H1 (cell line): ENCODE measurements around the gene PIWIL1. TPM values are rescaled to one million over a fixed set of nuclear protein-coding genes. Genes with fewer than 3 reads are reported as not detected.

Source experiments
- CTCF ChIA-PET: fragments of 300-600 bp; sonication (Branson Sonifier 250); formaldehyde crosslinking; loops from one replicate; lab custom pipeline; 2021; ENCODE audit not compliant: partially characterized antibody; lab: Charles Lee
- POLR2A ChIA-PET: fragments of 300-600 bp; sonication (Branson Sonifier 250); formaldehyde crosslinking; loops from one replicate; lab custom pipeline; 2021; ENCODE audit warnings: inconsistent platforms; ENCODE audit not compliant: partially characterized antibody; lab: Charles Lee
- DNase-seq, 2 experiments: peaks; one replicate each; pipeline versions ENCODE4 v3.0.0 to v3.0.0-alpha.2; 2010 to 2022; ENCODE audit warnings: low spot score in 2 of 2, low read depth in 1 of 2, mixed read lengths in 1 of 2
- FAIRE-seq: peaks from 2 replicates; lab custom pipeline; 2011; peaks lifted over from hg19 to GRCh38; lab: Jason Lieb, UNC
- H2AFZ ChIP-seq: 2 replicates; pipeline ENCODE4 v1.8.1; 2012; ENCODE audit warnings: low read length, inconsistent platforms
- H2AK5ac ChIP-seq: 2 replicates; pipeline ENCODE4 v1.6.1; 2013; ENCODE audit warnings: low read depth, low read length
- H2BK120ac ChIP-seq: replicated peaks from 2 replicates; pipeline ENCODE3; 2013; ENCODE audit warnings: low read depth, low read length, inconsistent platforms
- H2BK12ac ChIP-seq: 2 replicates; pipeline ENCODE4 v1.6.1; 2013; ENCODE audit warnings: low read depth, low read length
- H2BK15ac ChIP-seq: 2 replicates; pipeline ENCODE4 v1.6.1; 2013; ENCODE audit warnings: low read length
- H2BK20ac ChIP-seq: 2 replicates; pipeline ENCODE4 v1.6.1; 2013; ENCODE audit warnings: low read length
- H2BK5ac ChIP-seq: 2 replicates; pipeline ENCODE4 v1.6.1; 2013; ENCODE audit warnings: low read depth, low read length
- H3K14ac ChIP-seq: 2 replicates; pipeline ENCODE4 v1.6.1; 2013; ENCODE audit warnings: inconsistent platforms; ENCODE audit not compliant: insufficient read length
- H3K18ac ChIP-seq: 2 replicates; pipeline ENCODE4 v1.6.1; 2013; ENCODE audit warnings: low read length; ENCODE audit errors: extremely low read depth
- H3K23ac ChIP-seq: 2 replicates; pipeline ENCODE4 v1.6.1; 2013; ENCODE audit warnings: inconsistent platforms; ENCODE audit not compliant: insufficient read length
- H3K23me2 ChIP-seq: 2 replicates; pipeline ENCODE4 v1.6.1; 2013; ENCODE audit warnings: low read depth, low read length
- H3K27ac ChIP-seq: 2 replicates; pipeline ENCODE4 v1.6.1; 2011; ENCODE audit warnings: low read depth, low read length, inconsistent platforms
- H3K27me3 ChIP-seq, 4 experiments: replicated peaks in 1 of 4; 1 replicate in 1 of 4; 2 replicates in 3 of 4; pipeline versions ENCODE4 v1.6.1 to v1.8.1; 2011 to 2013; ENCODE audit warnings: low read length in 3 of 4, mild to moderate bottlenecking in 3 of 4, inconsistent platforms in 2 of 4, mixed read lengths in 2 of 4, moderate library complexity in 1 of 4; ENCODE audit not compliant: control insufficient read depth in 3 of 4, insufficient read depth in 3 of 4; ENCODE audit errors: extremely low read depth in 1 of 4
- H3K36me3 ChIP-seq, 4 experiments: 2 replicates each; pipeline versions ENCODE4 v1.6.1 to v1.8.1; 2011 to 2013; ENCODE audit warnings: mild to moderate bottlenecking in 4 of 4, low read length in 3 of 4, moderate library complexity in 2 of 4, control low read depth in 1 of 4, inconsistent platforms in 1 of 4; ENCODE audit not compliant: insufficient read depth in 4 of 4, control insufficient read depth in 2 of 4
- H3K4ac ChIP-seq: replicated peaks from 2 replicates; pipeline ENCODE3; 2013; ENCODE audit warnings: low read length, low read depth, mixed read lengths, inconsistent platforms; ENCODE audit not compliant: insufficient read length
- H3K4me1 ChIP-seq, 4 experiments: replicated peaks in 1 of 4; 1 replicate in 1 of 4; 2 replicates in 3 of 4; pipeline versions ENCODE4 v1.6.1 to v1.8.1; 2011 to 2013; ENCODE audit warnings: low read length in 3 of 4, inconsistent platforms in 2 of 4, mixed read lengths in 1 of 4; ENCODE audit not compliant: insufficient read depth in 4 of 4, control insufficient read depth in 3 of 4
- H3K4me2 ChIP-seq, 2 experiments: 2 replicates each; pipeline versions ENCODE4 v1.6.1 to v1.8.1; 2011 to 2013; ENCODE audit warnings: low read depth in 2 of 2, low read length in 2 of 2, control low read depth in 1 of 2, inconsistent platforms in 1 of 2, mild to moderate bottlenecking in 1 of 2; ENCODE audit not compliant: insufficient read depth in 1 of 2
- H3K4me3 ChIP-seq, 4 experiments: fragments of 200-600, 300-600 bp in 1 of 4; sonication (generic), shearing (Covaris generic), sonication (Bioruptor Twin) in 1 of 4; 2 replicates each; pipeline versions ENCODE4 v1.5.1 to v1.8.1; 2011 to 2016; ENCODE audit warnings: low read length in 4 of 4, low read depth in 3 of 4, control low read depth in 2 of 4, inconsistent platforms in 2 of 4, mild to moderate bottlenecking in 2 of 4, mixed read lengths in 1 of 4, moderate library complexity in 1 of 4; ENCODE audit not compliant: insufficient read depth in 2 of 4; ENCODE audit errors: extremely low read depth in 1 of 4
- H3K56ac ChIP-seq: replicated peaks from 2 replicates; pipeline ENCODE3; 2013; ENCODE audit warnings: low read depth, mild to moderate bottlenecking, mixed read lengths, low read length, inconsistent platforms; ENCODE audit not compliant: insufficient read length
- H3K79me1 ChIP-seq: 2 replicates; pipeline ENCODE4 v1.6.1; 2013; ENCODE audit warnings: low read depth, low read length, control low read depth
- H3K79me2 ChIP-seq, 2 experiments: 2 replicates each; pipeline versions ENCODE4 v1.6.1 to v1.8.1; 2012 to 2013; ENCODE audit warnings: low read length in 2 of 2, mild to moderate bottlenecking in 2 of 2, inconsistent platforms in 1 of 2; ENCODE audit not compliant: insufficient read depth in 2 of 2, control insufficient read depth in 1 of 2
- H3K9ac ChIP-seq, 4 experiments: replicated peaks in 1 of 4; 1 replicate in 1 of 4; 2 replicates in 3 of 4; pipeline versions ENCODE4 v1.6.1 to v1.8.1; 2011 to 2013; ENCODE audit warnings: low read depth in 3 of 4, low read length in 3 of 4, control low read depth in 2 of 4, mild to moderate bottlenecking in 2 of 4, moderate library complexity in 2 of 4, inconsistent platforms in 1 of 4; ENCODE audit errors: extremely low read depth in 1 of 4
- H3K9me3 ChIP-seq, 2 experiments: 2 replicates each; pipeline versions ENCODE4 v1.6.1 to v1.8.1; 2012 to 2013; ENCODE audit warnings: mild to moderate bottlenecking in 2 of 2, moderate library complexity in 2 of 2, control low read depth in 1 of 2, inconsistent platforms in 1 of 2, low read depth in 1 of 2, low read length in 1 of 2, mixed read lengths in 1 of 2; ENCODE audit not compliant: insufficient read depth in 2 of 2
- H4K20me1 ChIP-seq, 2 experiments: replicated peaks in 1 of 2; 2 replicates each; pipeline versions ENCODE3 to v1.8.1; 2011 to 2013; ENCODE audit warnings: inconsistent platforms in 2 of 2, low read length in 2 of 2, mild to moderate bottlenecking in 1 of 2; ENCODE audit not compliant: insufficient read depth in 2 of 2, control insufficient read depth in 1 of 2
- H4K5ac ChIP-seq: 2 replicates; pipeline ENCODE4 v1.6.1; 2013; ENCODE audit warnings: low read length, low read depth, mixed read lengths, inconsistent platforms; ENCODE audit not compliant: insufficient read length
- H4K8ac ChIP-seq: 2 replicates; pipeline ENCODE4 v1.8.0; 2013; ENCODE audit warnings: mild to moderate bottlenecking, moderate library complexity, low read length, inconsistent platforms; ENCODE audit not compliant: insufficient read depth; ENCODE audit errors: extremely low read depth
- H4K91ac ChIP-seq: replicated peaks from 2 replicates; pipeline ENCODE3; 2013; ENCODE audit warnings: low read length, mixed read lengths, inconsistent platforms; ENCODE audit not compliant: insufficient read length
- ASH2L ChIP-seq: fragments of 200-600, 300-600 bp; sonication (generic); IDR thresholded peaks from one replicate; pipeline ENCODE4 v1.7.1; 2017; ENCODE audit warnings: low read length
- BRCA1 ChIP-seq: IDR thresholded peaks from 2 replicates; pipeline ENCODE4 v1.6.1; 2012; ENCODE audit warnings: low read depth, low read length, improper control_type of control experiment
- CHD1 ChIP-seq: IDR thresholded peaks from 2 replicates; pipeline ENCODE4 v1.6.1; 2012; ENCODE audit warnings: low read depth, low read length, improper control_type of control experiment
- KDM1A ChIP-seq: fragments of 200-600, 300-600 bp; sonication (generic); IDR thresholded peaks from 2 replicates; pipeline ENCODE4 v1.7.1; 2016; ENCODE audit warnings: mild to moderate bottlenecking, low read length, borderline replicate concordance
- RNF2 ChIP-seq: fragments of 200-900, 300-1000 bp; sonication (generic); IDR thresholded peaks from 2 replicates; pipeline ENCODE4 v1.7.1; 2016; ENCODE audit warnings: borderline replicate concordance, low read depth, mild to moderate bottlenecking, antibody characterized with exemption, low read length; ENCODE audit not compliant: poor library complexity, severe bottlenecking; ENCODE audit errors: missing control alignments
- SIN3A ChIP-seq, 2 experiments: IDR thresholded peaks in 1 of 2; conservative IDR thresholded peaks in 1 of 2; 2 replicates each; pipeline ENCODE4 v1.6.1; 2011 to 2012; ENCODE audit warnings: low read length in 2 of 2, improper control_type of control experiment in 1 of 2, low read depth in 1 of 2, mild to moderate bottlenecking in 1 of 2
- SIRT6 ChIP-seq: IDR thresholded peaks from one replicate; pipeline ENCODE4 v1.7.1; 2012; ENCODE audit warnings: low read length, inconsistent platforms
- SP1 ChIP-seq: IDR thresholded peaks from 2 replicates; pipeline ENCODE4 v1.6.1; 2011; ENCODE audit warnings: low read depth, low read length
- SP2 ChIP-seq: IDR thresholded peaks from 2 replicates; pipeline ENCODE4 v1.6.1; 2012; ENCODE audit warnings: mild to moderate bottlenecking, low read length, inconsistent platforms
- TAF1 ChIP-seq: IDR thresholded peaks from 2 replicates; pipeline ENCODE4 v1.6.1; 2011; ENCODE audit warnings: mild to moderate bottlenecking, low read depth, low read length
- TEAD4 ChIP-seq: IDR thresholded peaks from 2 replicates; pipeline ENCODE4 v1.6.1; 2012; ENCODE audit warnings: low read depth, low read length, inconsistent platforms, mixed read lengths
- WGBS, 2 experiments: shearing (Covaris generic) in 1 of 2; methylation state at CpG; one replicate each; pipeline versions ENCODE4 v1.1.6 to v1.1.7; 2013 to 2015; ENCODE audit warnings: low lambda C conversion rate in 2 of 2, mixed read lengths in 2 of 2, inconsistent platforms in 1 of 2, low coverage in 1 of 2, missing lambda C conversion rate in 1 of 2; ENCODE audit not compliant: insufficient replicate concordance in 2 of 2, insufficient coverage in 1 of 2, insufficient read length in 1 of 2; ENCODE audit errors: extremely low coverage in 1 of 2, missing lambda C conversion rate in 1 of 2; 5-methylcytosine and 5-hydroxymethylcytosine counted together
- polyA plus RNA-seq, 7 experiments: library from polyadenylated mRNA; depleted of rRNA in 3 of 7; stranded (reverse) in 5 of 7; unstranded in 2 of 7; fragments of >200 nt in 5 of 7; fragments of 200-250 nt in 2 of 7; gene quantifications; 1 replicate in 5 of 7; 2 replicates in 1 of 7; 4 replicates in 1 of 7; pipeline versions ENCODE4 v1.2.1 to v1.2.3, GENCODE V29; 2011 to 2013; ENCODE audit warnings: missing spikeins in 2 of 7, mixed read lengths in 2 of 7
- total RNA-seq: library from RNA; stranded (reverse); fragmentation: NEBNext Ultra II Directional; extraction: Animal tissue kit (Norgen Biotek cat#: 25700); gene quantifications from 2 replicates; pipeline ENCODE4 v1.2.1, GENCODE V29; 2021
- TF ChIP-seq, protein P1 (sequence below): IDR thresholded peaks from 2 replicates; pipeline ENCODE4 v1.6.1; 2012; ENCODE audit warnings: inconsistent platforms
- TF ChIP-seq, protein P2 (sequence below): IDR thresholded peaks from 2 replicates; pipeline ENCODE4 v1.6.1; 2012; ENCODE audit warnings: low read length, inconsistent platforms

The PIWIL1 gene
- total and polyA plus RNA-seq, 2 of the 8 experiments (the other 6 are each of a cell fraction or from before 2014, with no cell fraction given), result not detected

- no peak overlapping the region for H4K5ac ChIP-seq
- POLR2A ChIA-PET, result no interaction called here
- TF ChIP-seq RNF2, result no peak
- TF ChIP-seq TAF1, result no peak
- TF ChIP-seq SIN3A (conservative IDR thresholded peaks at IDR 0.05 in 1 of 2, IDR thresholded peaks at IDR 0.05 in 1 of 2; ENCODE audit: low read depth in 1 of 2, low read length in 2 of 2), result no peak
- no peak for TF ChIP-seq BRCA1
- no peak for TF ChIP-seq TEAD4
- no peak for TF ChIP-seq ASH2L
- TF ChIP-seq SP1, result no peak
- TF ChIP-seq SP2, result no peak
- TF ChIP-seq, protein P1, sequence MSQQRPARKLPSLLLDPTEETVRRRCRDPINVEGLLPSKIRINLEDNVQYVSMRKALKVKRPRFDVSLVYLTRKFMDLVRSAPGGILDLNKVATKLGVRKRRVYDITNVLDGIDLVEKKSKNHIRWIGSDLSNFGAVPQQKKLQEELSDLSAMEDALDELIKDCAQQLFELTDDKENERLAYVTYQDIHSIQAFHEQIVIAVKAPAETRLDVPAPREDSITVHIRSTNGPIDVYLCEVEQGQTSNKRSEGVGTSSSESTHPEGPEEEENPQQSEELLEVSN, result no peak
- TF ChIP-seq SIRT6, result no peak
- TF ChIP-seq KDM1A, result no peak
- no peak for TF ChIP-seq CHD1
- TF ChIP-seq, protein P2, sequence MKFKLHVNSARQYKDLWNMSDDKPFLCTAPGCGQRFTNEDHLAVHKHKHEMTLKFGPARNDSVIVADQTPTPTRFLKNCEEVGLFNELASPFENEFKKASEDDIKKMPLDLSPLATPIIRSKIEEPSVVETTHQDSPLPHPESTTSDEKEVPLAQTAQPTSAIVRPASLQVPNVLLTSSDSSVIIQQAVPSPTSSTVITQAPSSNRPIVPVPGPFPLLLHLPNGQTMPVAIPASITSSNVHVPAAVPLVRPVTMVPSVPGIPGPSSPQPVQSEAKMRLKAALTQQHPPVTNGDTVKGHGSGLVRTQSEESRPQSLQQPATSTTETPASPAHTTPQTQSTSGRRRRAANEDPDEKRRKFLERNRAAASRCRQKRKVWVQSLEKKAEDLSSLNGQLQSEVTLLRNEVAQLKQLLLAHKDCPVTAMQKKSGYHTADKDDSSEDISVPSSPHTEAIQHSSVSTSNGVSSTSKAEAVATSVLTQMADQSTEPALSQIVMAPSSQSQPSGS, result no peak
These were observed 57.2 kb downstream of the PIWIL1 start for GRCh38 chr12:130394906-130395305.

More at GRCh38 chr12:130394906-130395305, 57.2 kb downstream of the PIWIL1 start:
- CTCF ChIA-PET, result interaction anchor here (1.6 to 2.2 kb wide), 2 partner anchors 59 to 353 kb away, joined by 5 to 8 read pairs; no protein-coding TSS in a partner anchor
- H3K79me2 ChIP-seq, result no peaks in the 10 kb centered on the region
- no peak overlapping the region for H3K4me2 ChIP-seq
- H3K23ac ChIP-seq, result no peak overlapping the region
- H3K4ac ChIP-seq, result no peak overlapping the region
- no peak overlapping the region for H3K18ac ChIP-seq
- H3K79me1 ChIP-seq, result no peaks in the 10 kb centered on the region
- no peak overlapping the region for H4K8ac ChIP-seq
- no peak overlapping the region for H2BK20ac ChIP-seq
- no peaks in the 10 kb centered on the region for H3K4me1 ChIP-seq
- no peaks in the 10 kb centered on the region for H3K9me3 ChIP-seq
- no peaks in the 10 kb centered on the region for H3K23me2 ChIP-seq
- no peaks in the 10 kb centered on the region for H3K27me3 ChIP-seq
- H3K4me3 ChIP-seq, result no peak overlapping the region
- FAIRE-seq, result no peak
- no peak overlapping the region for H2BK15ac ChIP-seq
- no peak overlapping the region for H3K14ac ChIP-seq
- no peak overlapping the region for H2BK12ac ChIP-seq
- H4K20me1 ChIP-seq, result no peaks in the 10 kb centered on the region
- no peak overlapping the region for H2AK5ac ChIP-seq
- H4K91ac ChIP-seq, result no peak overlapping the region
- no peak for DNase-seq
- WGBS, 2 experiments, result 77% methylated on average over 4 of the region's 4 CpGs; no CpG with 5 or more reads in 1 of the 2 experiments
- no peaks in the 10 kb centered on the region for H3K36me3 ChIP-seq
- no peak overlapping the region for H2AFZ ChIP-seq
- no peak overlapping the region for H2BK120ac ChIP-seq
- H3K27ac ChIP-seq, result no peak overlapping the region
- no peak overlapping the region for H3K56ac ChIP-seq
- H2BK5ac ChIP-seq, result no peak overlapping the region
- no peak overlapping the region for H3K9ac ChIP-seq
